Upper lobe of right lung (tissue), 1 donor: ENCODE results near the gene HTR3A. TPM values are rescaled to one million over a fixed set of nuclear protein-coding genes. Genes with fewer than 3 reads are reported as not detected.

ENCODE experiments used
- ATAC-seq: fragments of 200-7000 bp; cut with Tn5 transposase; one replicate; pipeline ENCODE4 v1.9.1; 2020; ENCODE audit warnings: mild to moderate bottlenecking, moderate library complexity
- DNase-seq: peaks from one replicate; pipeline ENCODE4 v3.0.0-alpha.2; 2020
- H3K27ac ChIP-seq: fragments of 200-600 bp; one replicate; pipeline ENCODE4 v1.8.0; 2022
- H3K27me3 ChIP-seq: fragments of 200-600 bp; one replicate; pipeline ENCODE4 v1.8.0; 2022; ENCODE audit warnings: mild to moderate bottlenecking
- H3K36me3 ChIP-seq: fragments of 200-600 bp; one replicate; pipeline ENCODE4 v1.8.0; 2022
- H3K4me1 ChIP-seq: fragments of 200-600 bp; one replicate; pipeline ENCODE4 v1.8.0; 2022
- H3K4me3 ChIP-seq: fragments of 200-600 bp; one replicate; pipeline ENCODE4 v1.8.0; 2022; ENCODE audit warnings: mild to moderate bottlenecking
- H3K9me3 ChIP-seq: fragments of 200-600 bp; one replicate; pipeline ENCODE4 v1.8.0; 2022
- intact Hi-C: fragments of 100-400 bp; cut with DNase I; formaldehyde crosslinking; loops from one replicate; pipeline ENCODE4 v1.11.0; 2022
- total RNA-seq: library from RNA; stranded (reverse); fragmentation: NEBNext Ultra II Directional; extraction: Animal tissue kit (Norgen Biotek cat#: 25700); gene quantifications from one replicate; pipeline ENCODE4 v1.2.1, GENCODE V29; 2021
- TF ChIP-seq, protein P1 (sequence below): fragments of 200-600 bp; IDR thresholded peaks from one replicate; pipeline ENCODE4 v1.8.0; 2022; ENCODE audit warnings: antibody characterized with exemption
- donor health status: DM: no; HTN: yes; CAD: no; lungs with severe emphysema.

HTR3A gene
- total RNA-seq, 1 donor from 2014 or later, result not detected

DNA sequence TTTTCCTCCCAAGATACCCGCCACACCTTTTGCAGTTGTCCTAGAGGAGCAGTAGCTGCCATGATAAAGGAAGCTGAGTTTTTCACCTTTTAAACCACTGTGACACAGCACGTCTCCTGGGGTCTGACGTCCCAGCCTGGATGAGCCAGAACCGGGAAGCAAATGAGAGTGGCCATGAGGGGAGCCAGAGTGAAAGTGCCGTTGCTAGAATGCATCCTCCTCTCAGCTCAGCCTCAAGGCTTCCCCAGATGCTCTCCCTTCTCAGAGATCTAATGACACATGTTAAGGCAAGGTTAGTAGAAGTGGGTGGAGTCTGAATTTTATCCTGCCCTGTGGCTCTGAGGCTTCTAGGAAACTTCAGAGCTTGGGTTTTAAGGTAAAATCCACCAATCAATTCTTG, 23.4 kb upstream of the HTR3A start:
- intact Hi-C loops, result no loop called here
- H3K9me3 ChIP-seq, result no peaks in the 10 kb centered on the region
- peaks cover 12% of the 10 kb centered on the region for H3K27me3 ChIP-seq
- no peak overlapping the region for H3K4me3 ChIP-seq
- no peak overlapping the region for H3K27ac ChIP-seq
- no peaks in the 10 kb centered on the region for H3K36me3 ChIP-seq
- DNase-seq, result no peak
- no peaks in the 10 kb centered on the region for H3K4me1 ChIP-seq
- TF ChIP-seq, protein P1, sequence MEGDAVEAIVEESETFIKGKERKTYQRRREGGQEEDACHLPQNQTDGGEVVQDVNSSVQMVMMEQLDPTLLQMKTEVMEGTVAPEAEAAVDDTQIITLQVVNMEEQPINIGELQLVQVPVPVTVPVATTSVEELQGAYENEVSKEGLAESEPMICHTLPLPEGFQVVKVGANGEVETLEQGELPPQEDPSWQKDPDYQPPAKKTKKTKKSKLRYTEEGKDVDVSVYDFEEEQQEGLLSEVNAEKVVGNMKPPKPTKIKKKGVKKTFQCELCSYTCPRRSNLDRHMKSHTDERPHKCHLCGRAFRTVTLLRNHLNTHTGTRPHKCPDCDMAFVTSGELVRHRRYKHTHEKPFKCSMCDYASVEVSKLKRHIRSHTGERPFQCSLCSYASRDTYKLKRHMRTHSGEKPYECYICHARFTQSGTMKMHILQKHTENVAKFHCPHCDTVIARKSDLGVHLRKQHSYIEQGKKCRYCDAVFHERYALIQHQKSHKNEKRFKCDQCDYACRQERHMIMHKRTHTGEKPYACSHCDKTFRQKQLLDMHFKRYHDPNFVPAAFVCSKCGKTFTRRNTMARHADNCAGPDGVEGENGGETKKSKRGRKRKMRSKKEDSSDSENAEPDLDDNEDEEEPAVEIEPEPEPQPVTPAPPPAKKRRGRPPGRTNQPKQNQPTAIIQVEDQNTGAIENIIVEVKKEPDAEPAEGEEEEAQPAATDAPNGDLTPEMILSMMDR, result no peak
- ATAC-seq, result no peak

DNA sequence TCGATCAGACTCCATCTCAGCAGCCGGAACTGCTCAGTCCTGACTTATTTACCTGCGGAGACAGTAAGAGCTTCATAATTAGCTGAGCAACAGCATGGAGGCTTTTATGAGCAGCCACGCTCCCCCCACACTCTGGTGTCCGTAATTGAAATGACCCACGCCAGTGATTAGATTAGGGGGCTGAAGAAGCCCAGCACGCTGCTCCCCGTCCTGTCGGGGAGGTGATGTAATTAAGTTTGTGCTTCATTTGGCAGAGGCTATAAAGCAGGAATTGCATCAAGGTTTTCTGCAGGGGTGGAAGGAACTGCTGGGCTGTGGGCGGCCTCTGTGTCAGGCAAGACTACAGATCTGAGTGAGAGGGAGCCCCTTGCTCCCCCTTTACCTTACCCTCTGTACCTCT, 22.8 kb upstream of the HTR3A start:
- H3K4me1 ChIP-seq, result no peaks in the 10 kb centered on the region
- no peak overlapping the region for H3K4me3 ChIP-seq
- intact Hi-C loops, result no loop called here
- ATAC-seq (peak; percentile 60), DNase-seq (no peak)
- H3K9me3 ChIP-seq, result no peaks in the 10 kb centered on the region
- H3K36me3 ChIP-seq, result no peaks in the 10 kb centered on the region
- H3K27ac ChIP-seq, result no peak overlapping the region
- peaks cover 12% of the 10 kb centered on the region for H3K27me3 ChIP-seq
- TF ChIP-seq, protein P1, result no peak

DNA sequence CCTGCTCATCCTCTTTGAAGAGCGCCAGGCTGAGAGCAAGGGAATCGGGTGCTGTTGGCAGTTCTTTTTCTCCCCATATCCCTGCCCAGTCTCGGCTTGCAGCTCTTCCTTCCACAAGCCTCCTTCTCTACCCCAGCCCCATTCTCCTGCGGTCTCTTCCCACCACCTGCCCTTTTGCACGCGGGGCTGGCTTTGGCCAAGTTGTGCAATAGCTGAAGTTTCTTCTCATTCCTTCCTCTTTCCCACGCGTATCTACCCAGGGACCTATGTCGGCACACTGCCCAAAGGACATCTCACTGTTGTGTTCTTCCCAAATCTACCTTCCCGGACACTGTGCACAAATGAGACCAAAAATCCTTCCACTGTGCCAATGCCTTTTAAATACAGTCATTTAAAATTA, 22.3 kb upstream of the HTR3A start:
- Histone ChIP-seq H3K4me3 (no peak overlapping the region), H3K9me3 (no peaks in the 10 kb centered on the region), H3K4me1 (no peaks in the 10 kb centered on the region), H3K27ac (no peak overlapping the region), H3K36me3 (no peaks in the 10 kb centered on the region), H3K27me3 (peaks cover 12% of the 10 kb centered on the region)
- intact Hi-C loops, result no loop called here
- TF ChIP-seq, protein P1, result no peak
- peak; percentile 68 for DNase-seq
- peak; percentile 79 for ATAC-seq

DNA sequence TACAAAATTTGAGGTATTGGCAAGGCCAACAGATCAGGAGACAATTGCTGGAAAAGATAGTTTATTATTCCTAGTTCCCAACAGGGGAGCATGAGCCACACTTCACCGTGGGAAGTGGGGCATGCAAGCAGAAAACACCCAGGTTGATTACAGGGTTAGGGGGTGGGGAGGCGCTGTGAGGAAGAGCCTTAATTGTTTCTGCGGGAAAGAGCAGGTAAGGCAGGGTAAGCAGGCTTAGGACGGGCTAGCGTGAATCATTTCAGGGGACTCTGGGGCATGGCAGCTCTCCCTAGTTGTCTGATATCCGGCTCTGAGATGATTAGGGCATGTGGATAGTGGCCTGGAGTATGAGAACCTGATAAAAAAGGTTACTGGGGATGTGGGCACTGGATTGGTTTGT, 20.7 kb upstream of the HTR3A start:
- Histone ChIP-seq H3K9me3 (no peaks in the 10 kb centered on the region), H3K4me1 (no peaks in the 10 kb centered on the region), H3K27me3 (peaks cover 12% of the 10 kb centered on the region), H3K36me3 (no peaks in the 10 kb centered on the region), H3K4me3 (no peak overlapping the region), H3K27ac (no peak overlapping the region)
- DNase-seq (no peak), ATAC-seq (no peak)
- intact Hi-C loops, result no loop called here
- TF ChIP-seq, protein P1, result no peak

DNA sequence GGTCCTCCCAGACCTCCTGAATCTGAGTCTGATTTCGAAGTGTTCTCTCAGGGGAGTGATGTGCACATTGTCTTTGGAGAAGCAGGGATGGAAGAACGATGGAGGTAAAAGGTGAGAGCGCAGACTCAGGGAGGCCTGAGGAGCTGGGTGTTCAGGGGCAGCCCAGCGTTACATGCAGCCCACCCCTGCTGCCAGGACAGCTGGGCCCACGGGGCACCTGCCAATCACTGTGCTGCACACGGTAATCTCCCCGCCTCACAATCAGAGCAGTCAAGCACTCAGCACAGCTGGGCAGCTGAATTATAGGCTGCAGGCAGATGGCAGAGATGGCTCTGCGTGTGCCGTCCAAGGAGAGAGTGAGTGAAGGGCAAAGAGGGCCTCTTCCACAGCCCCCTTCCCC, 17.9 kb upstream of the HTR3A start:
- H3K36me3 ChIP-seq, result no peaks in the 10 kb centered on the region
- intact Hi-C loops, result no loop called here
- ATAC-seq, result no peak
- DNase-seq, result no peak
- no peaks in the 10 kb centered on the region for H3K9me3 ChIP-seq
- H3K27ac ChIP-seq, result no peak overlapping the region
- TF ChIP-seq, protein P1, result no peak
- no peak overlapping the region for H3K4me3 ChIP-seq
- H3K4me1 ChIP-seq, result no peaks in the 10 kb centered on the region
- H3K27me3 ChIP-seq, result peaks cover 9% of the 10 kb centered on the region

DNA sequence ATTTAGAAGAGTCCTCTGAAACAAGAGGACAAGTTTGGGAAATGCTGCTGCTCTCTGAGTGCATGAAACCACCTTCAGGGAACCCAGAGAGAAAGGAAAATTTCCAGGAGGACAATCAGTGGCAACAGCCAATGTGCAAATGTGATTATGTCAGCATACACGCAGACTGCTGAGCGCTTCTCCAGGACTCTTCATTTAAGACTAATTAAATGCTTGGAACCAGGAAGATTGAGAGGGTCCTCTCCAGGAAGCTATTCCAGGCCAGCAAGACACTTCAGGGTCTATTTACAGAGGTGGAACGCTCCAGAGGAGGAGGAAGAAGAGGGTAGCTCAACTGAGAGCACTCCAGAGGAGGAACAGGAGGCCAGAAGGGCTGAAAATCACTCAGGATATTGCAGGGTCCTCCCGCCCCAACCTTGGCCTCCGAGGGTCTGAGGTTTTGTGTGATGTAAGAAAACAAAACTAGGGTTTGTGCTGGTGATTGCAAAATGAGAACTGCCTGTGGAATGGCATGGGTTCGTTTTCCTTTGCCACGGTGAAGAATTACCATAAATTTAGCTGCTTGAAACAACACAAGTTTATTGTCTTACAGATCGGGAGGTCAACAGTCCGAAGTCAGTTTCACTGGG, 14.1 kb upstream of the HTR3A start:
- no peak for ATAC-seq
- intact Hi-C loops, result no loop called here

More for the DNA sequence above, 14.1 kb upstream of the HTR3A start:
- Histone ChIP-seq H3K27me3 (no peaks in the 10 kb centered on the region), H3K4me3 (no peak overlapping the region), H3K9me3 (no peaks in the 10 kb centered on the region), H3K27ac (no peak overlapping the region), H3K36me3 (no peaks in the 10 kb centered on the region), H3K4me1 (no peaks in the 10 kb centered on the region)
- no peak for DNase-seq
- TF ChIP-seq, protein P1, result no peak
